Epithelial cell of prostate (primary cell): ENCODE results near the gene EI24.
"Not testable (repeated sequence)": the region's sequence is repeated elsewhere in the genome, so short reads cannot be mapped to it uniquely, and the experiment has no call there.

Experiments
- DNase-seq: peaks from one replicate; pipeline ENCODE4 v3.0.0-alpha.2; 2011; ENCODE audit warnings: low read depth, low spot score
- H3K27ac ChIP-seq: fragments of 450-650 bp; 2 replicates; pipeline ENCODE4 v1.5.1; 2017; ENCODE audit warnings: mild to moderate bottlenecking

Gene EI24

DNA sequence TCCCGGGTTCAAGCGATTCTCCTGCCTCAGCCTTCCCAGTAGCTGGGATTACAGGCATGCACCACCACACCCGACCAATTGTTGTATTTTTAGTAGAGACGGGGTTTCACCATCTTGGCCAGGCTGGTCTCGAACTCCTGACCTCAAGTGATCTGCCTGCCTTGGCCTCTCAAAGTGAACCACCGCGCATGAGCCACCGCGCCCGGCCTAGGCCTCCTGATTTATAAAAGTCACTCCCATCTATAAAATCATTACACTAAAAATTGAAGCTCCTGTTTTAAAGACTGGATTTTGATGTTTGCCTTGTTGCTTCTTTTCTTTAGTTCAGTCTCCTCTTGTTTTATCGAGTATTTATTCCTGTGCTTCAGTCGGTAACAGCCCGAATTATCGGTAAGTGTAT lies 7.9 kb downstream of the EI24 start:
- not testable (repeated sequence) for H3K27ac ChIP-seq, DNase-seq

DNA sequence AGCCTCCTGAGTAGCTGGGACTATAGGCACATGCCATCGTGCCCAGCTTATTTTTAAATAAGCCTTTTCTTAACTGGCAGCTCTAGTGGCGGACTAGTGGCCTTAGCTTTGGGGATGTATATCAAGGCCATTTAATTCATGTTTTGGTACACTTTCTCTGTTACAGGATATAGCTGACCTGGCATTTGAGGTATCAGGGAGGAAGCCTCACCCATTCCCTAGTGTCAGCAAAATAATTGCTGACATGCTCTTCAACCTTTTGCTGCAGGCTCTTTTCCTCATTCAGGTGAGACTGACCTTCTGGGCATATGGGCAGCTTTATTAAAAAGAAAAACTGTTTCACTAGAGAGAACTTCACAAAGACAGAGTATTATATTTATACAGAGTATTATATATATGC lies 9.5 kb downstream of the EI24 start:
- no peak for DNase-seq
- H3K27ac ChIP-seq, result no peak overlapping the region

GRCh38 chr11:125579811-125580210 lies 10.5 kb downstream of the EI24 start:
- no peak for DNase-seq
- no peak overlapping the region for H3K27ac ChIP-seq

- H3K27ac ChIP-seq, result no peak overlapping the region
- DNase-seq, result no peak
Observed at GRCh38 chr11:125583496-125583895, 14.2 kb downstream of the EI24 start.

- no peak for DNase-seq
- H3K27ac ChIP-seq, result peak overlapping the region; percentile 17
Observed at GRCh38 chr11:125585487-125585886, 16.2 kb downstream of the EI24 start.

GRCh38 chr11:125586623-125587022 lies 17.3 kb downstream of the EI24 start:
- DNase-seq, result no peak
- H3K27ac ChIP-seq, result no peak overlapping the region

DNA sequence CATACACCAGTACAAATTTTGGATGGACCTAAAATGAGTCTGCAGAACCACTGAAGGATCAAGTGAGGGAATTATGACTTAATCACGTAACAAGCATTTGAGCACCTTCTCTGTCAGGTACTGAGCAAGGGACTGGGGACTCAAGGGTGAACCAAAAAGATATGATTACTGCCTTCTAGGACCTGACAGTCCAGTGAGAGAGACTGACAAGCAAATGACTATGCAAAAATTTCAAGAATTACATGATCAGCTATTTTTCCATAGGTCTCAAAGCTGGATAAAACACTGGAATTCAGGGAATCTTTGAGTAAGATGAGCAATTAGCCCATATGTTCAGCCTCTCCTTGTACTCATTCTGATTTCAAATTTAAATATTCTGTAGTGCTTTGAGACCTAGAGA lies 18.2 kb downstream of the EI24 start:
- H3K27ac ChIP-seq, result no peak overlapping the region
- DNase-seq, result no peak

- DNase-seq, result no peak
- no peak overlapping the region for H3K27ac ChIP-seq
Observed at GRCh38 chr11:125588505-125588904, 19.2 kb downstream of the EI24 start.

- no peak for DNase-seq
- H3K27ac ChIP-seq, result peak overlapping the region; percentile 98
Observed at GRCh38 chr11:125591649-125592304, 22.5 kb downstream of the EI24 start.

- H3K27ac ChIP-seq, result peak within 1 kb of the TSS; percentile 98
- DNase-seq, result peak; percentile 99
Observed at GRCh38 chr11:125592305-125593113, 23.2 kb downstream of the EI24 start, which contains the start of gene STT3A. Gene STT3A, plus strand, starts transcription at chr11:125592852. Its CDS starts 3,064 bp downstream, at chr11:125595916.

DNA sequence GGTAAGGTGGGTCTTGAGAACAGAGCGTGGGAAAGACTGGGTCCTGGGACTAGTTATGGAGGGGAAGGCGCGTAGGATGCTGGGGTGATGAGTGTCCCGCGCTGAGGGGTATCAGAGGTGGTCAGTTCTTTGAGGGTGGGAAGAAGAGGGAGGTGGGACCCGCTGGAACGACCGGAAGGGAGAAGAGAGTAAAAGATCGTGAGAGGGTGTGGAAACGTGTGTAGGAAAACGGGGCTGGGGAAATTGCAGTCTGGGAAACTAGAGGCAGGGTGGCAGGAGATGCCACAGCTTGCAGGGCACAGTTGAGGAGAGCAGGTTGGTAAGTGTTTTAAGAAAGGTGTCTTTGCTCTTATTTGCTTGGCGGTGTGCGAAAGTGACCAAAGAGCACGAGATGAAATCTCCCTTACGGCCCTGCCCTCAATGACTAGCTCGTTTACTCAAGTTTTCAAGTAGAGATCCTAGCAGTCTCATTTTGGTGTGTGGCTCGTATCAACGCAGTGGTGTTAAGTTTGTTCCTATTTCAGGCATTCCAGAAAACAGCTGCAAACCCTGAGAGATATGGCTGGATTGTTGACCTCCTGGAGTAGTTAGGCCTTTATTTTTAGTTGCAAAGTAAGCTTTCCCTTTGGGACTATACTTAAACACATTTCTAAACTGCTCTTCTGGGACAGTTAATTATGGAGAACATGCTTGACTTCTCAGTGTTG lies 24.0 kb downstream of the EI24 start:
- peak overlapping the region; percentile 98 for H3K27ac ChIP-seq
- DNase-seq, result no peak

GRCh38 chr11:125594958-125595357 lies 25.7 kb downstream of the EI24 start:
- DNase-seq, result no peak

GRCh38 chr11:125600663-125601062 lies 31.4 kb downstream of the EI24 start:
- DNase-seq, result no peak
- no peak overlapping the region for H3K27ac ChIP-seq

More at GRCh38 chr11:125594958-125595357, 25.7 kb downstream of the EI24 start:
- H3K27ac ChIP-seq, result no peak overlapping the region

DNA sequence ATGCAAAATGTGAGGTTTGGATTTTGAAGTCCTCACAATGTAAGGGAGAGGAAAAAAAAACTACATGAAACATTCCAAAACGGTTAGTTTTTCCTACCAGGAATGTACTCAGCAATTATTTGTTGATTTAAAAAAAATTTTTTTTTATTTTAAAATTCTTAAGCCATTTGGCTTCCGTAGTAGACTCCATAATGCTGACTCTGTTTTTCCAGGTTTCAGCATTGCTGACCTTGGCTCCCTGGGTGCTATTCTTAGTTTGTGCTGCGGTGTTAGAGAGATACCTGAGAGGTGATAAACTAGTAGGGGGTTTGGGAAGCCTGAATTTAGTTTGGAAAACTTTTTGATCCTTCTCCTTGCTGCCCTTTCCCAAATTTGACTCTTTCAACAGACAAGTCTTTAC lies 33.9 kb downstream of the EI24 start:
- DNase-seq, result no peak
- H3K27ac ChIP-seq, result no peak overlapping the region

- DNase-seq, result no peak
Observed at GRCh38 chr11:125605417-125605816, 36.1 kb downstream of the EI24 start.

GRCh38 chr11:125609545-125609944 lies 40.3 kb downstream of the EI24 start:
- DNase-seq, result no peak
- H3K27ac ChIP-seq, result no peak overlapping the region

More at GRCh38 chr11:125605417-125605816, 36.1 kb downstream of the EI24 start:
- H3K27ac ChIP-seq, result no peak overlapping the region

GRCh38 chr11:125618383-125618782 lies 49.1 kb downstream of the EI24 start:
- DNase-seq, result no peak
- H3K27ac ChIP-seq, result no peak overlapping the region

GRCh38 chr11:125621995-125622394 lies 52.7 kb downstream of the EI24 start:
- no peak for DNase-seq
- no peak overlapping the region for H3K27ac ChIP-seq

- DNase-seq, result no peak
- H3K27ac ChIP-seq, result no peak overlapping the region
Observed at GRCh38 chr11:125623064-125623463, 53.8 kb downstream of the EI24 start.

- peak within 1 kb of the TSS; percentile 92 for H3K27ac ChIP-seq
- DNase-seq, result no peak
Observed at GRCh38 chr11:125624756-125625213, 55.5 kb downstream of the EI24 start, which contains the start of gene CHEK1. Gene CHEK1, plus strand, starts transcription at chr11:125625163. Its CDS starts 1,606 bp downstream, at chr11:125626769.

- peak overlapping the region; percentile 92 for H3K27ac ChIP-seq
- no peak for DNase-seq
Observed at GRCh38 chr11:125625225-125625629, 56.0 kb downstream of the EI24 start.
